ENCODE measurements around the gene DUS2. TPM values are rescaled to one million over a fixed set of nuclear protein-coding genes. Genes with fewer than 3 reads are reported as not detected.

Gene DUS2
- total RNA-seq, 1 donor from 2014 or later: 20.4 TPM

DNA sequence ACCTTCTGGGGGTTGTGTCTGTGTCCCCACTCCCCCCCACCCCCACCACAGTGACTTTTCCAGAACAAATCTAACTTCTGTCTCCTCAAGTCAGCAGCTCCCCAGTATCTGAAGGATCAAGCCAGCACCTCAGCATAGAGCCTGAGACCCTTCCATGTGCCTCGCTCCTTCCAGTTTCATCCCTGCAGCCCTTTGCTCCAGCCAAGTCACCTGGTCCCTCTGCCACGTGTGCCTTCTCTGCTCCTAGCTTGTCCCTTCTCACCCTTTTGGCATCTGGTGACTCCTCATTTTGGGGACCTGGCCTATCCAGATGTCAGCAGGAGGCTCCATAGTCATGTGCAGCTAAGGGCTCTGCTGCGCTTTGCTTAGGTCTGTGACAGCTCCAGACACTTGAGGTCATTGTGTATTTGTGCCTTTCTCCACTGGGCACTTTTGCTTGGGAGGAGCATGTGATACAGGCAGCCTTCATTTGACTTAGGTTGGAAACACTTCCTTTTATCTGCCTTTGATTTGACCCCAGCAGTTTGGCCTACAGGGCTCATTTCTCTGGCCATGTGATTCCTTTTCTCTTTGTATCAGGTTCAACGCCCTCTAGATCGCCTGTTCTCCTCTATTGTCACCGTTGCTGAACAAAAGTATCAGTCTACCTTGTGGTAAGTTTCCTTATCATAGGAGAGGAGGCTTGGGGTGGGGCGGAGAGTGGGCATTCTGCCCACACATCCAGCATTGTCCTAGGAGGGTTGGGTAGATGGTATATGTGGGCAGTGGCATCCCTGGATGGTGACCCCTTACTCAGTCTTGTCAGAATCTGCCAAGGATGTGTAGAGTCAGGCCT, 55.0 kb downstream of the DUS2 start:
- DNase-seq (ENCODE audit: low read depth, low spot score): no peak

DNA sequence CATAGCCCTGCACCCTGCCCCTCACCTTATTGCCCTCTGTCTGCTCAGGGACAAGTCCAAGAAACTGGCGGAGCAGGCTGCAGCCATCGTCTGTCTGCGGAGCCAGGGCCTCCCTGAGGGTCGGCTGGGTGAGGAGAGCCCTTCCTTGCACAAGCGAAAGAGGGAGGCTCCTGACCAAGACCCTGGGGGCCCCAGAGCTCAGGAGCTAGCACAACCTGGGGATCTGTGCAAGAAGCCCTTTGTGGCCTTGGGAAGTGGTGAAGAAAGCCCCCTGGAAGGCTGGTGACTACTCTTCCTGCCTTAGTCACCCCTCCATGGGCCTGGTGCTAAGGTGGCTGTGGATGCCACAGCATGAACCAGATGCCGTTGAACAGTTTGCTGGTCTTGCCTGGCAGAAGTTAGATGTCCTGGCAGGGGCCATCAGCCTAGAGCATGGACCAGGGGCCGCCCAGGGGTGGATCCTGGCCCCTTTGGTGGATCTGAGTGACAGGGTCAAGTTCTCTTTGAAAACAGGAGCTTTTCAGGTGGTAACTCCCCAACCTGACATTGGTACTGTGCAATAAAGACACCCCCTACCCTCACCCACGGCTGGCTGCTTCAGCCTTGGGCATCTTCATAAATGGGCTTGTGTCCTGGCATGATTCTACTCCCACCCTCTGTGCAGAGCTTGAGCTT, 55.8 kb downstream of the DUS2 start:
- no peak for DNase-seq (ENCODE audit: low read depth, low spot score)

DNA sequence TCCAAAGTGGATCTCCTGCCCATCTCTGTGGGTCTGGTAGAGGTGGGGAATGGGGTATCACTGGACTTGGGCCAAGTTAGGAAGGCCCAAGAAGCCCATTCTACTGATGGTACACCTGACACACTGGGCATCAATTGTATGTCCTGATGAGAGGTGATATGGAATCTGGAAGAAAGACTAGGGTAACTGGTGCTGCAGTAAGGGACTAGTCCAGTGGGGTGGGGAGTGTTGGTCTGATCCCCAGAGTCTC, 56.2 kb downstream of the DUS2 start:
- DNase-seq (ENCODE audit: low read depth, low spot score): no peak

DNA sequence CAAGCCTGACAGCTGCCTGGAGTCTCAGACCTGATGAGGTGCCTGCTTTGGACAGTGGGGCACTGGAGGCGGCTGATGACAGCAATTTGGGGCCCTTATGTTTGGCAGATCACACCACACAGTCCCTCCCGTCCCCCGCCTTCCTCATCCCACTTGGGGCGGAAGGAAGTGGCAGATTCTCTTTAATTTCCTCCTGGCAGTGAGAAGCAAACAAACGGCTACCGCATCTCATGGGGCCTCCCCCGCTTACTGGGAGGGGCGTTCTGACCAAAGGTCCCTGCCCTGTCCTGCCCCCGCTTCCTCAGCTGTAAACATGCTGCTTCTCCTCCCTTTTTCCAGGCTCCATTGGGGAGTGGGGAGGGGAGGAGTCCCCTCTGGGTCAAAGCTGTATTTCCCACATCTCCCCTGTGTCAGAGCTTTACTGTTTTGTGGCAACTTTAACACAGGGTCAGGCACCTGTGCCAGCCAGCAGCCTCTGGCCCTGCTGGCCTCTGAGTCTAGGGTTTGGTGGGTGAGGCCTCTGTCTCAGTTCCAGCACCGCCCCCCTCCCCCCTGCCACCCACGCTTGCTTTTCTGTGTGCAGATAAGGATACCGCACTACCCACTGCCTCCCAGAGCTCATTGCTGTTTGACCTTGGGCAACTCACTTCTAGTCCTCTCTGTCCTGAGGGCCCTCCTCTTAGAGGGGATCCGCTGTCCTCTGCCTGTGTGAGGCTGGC, 56.7 kb downstream of the DUS2 start:
- DNase-seq (ENCODE audit: low read depth, low spot score): no peak

DNA sequence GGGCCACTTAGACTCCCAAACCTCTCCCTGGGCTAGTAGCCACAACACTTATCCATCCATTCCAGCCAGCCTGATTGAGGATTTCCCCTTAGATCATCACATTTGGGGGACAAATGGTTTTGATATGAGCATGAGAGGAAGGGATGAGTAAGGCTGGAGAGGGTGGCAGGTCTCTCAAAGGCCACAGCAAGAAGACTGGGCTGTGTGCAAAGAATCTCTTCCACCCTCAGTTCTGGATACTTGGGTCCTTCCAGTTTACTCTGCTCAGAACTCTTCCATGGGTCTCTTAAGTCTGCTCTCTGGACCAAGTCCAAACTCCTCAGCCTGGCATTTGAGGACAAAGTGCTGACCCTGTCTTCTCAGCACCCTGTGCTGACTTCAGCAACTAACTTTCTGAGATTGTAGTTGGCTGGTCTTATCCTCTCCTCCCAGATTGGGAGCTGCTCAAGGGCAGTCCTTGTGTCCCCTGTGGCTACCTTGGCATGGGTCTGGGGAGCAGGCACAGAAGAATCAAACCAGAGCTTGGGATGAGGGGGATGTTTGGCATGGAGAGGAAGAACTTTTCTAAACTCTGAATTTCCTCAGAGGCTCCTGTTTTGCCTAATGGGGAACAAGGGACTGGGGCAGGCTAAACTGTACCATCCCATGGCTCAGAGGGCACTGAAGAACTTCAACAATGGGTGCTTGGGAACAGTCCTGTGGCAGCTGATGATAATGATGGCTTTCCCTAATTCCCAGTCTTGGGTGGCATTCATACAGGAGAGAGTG, 59.0 kb downstream of the DUS2 start:
- DNase-seq (ENCODE audit: low read depth, low spot score): no peak

DNA sequence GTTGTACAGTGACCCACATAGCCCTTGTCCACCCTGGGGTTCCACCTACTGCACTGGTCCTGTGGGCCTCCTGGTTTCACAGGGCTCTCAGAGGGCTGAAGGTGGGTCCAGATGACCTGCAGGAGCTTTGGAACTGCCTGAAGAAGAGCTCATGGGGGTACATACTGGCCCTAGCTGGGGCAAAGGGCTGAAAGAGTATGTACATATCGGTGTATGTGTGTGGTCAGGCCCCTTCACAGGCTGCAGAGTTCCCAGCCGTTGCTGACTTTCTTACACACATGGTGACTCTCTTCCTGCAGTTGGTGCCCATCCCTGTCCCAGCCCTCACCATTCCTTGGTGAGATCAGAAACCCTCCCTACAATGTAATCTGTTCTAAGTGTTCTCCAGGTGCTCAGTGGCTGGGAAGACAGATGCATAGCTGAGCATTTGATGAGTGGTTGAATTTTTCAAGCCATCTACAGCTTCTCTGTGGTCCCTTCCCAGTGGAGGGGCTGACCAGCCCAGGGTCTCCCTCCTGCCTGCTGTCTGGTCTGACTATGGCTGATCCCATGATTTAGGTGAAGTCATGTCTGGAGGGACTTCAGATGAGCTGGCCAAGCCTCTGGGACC, 59.6 kb downstream of the DUS2 start:
- no peak for DNase-seq (ENCODE audit: low read depth, low spot score)

DNA sequence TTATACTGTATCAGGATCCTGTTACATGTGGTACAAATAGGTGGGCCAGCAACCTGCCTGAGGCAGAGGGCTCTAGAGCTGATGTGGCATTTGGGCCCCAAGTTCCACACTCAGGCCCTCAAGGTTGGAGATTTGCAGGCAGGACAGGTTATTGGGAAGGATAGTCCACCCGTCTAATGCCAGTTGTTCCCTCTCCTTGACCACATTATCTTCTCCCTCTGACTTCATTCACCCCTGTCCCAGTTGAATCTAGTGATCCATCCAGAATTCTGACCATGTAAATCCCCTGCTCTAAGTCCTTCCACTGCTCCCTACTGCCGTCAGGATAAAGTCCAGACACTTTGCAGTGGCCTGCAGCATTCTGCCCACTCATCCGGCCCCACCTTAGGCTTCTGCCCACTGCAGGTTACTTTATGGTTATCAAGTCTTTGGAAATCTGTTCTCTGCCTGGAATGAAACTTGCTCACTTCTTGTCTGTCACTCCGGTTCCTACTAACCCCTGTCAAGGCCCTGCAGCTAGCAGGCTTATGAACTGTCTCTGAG, 60.2 kb downstream of the DUS2 start:
- no peak for DNase-seq (ENCODE audit: low read depth, low spot score)

DNA sequence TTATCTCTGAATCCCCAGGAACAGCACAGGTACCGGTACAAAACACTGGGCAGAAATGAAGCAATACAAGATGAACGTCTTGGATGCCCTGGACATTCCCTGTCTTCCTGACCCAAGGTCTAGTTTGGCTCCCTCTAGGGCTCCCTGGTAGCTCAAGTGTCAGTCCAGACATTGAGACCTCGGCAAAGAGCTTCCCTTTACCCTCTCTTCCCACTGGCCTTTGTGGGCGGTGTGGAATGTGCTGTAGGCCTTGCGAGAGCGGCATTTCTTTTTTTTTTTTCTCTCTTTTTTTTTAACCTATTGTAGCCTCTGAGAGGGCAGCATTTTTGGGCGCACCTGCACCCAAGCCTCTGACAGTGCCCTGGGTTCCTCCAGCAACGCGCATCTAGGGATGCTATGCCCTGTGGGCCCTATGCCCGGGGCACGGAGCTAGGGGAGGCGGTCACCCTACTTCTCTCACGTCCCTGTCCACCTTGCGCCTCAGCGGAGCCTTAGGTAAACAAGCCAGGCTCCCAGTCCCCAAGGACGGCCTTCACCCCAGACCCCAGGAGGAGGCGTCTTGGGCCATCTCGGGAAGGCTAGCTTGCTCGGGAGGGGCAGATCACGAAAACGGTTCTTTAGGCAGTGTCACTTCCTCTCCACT, 60.9 kb downstream of the DUS2 start:
- DNase-seq (ENCODE audit: low read depth, low spot score): no peak

DNA sequence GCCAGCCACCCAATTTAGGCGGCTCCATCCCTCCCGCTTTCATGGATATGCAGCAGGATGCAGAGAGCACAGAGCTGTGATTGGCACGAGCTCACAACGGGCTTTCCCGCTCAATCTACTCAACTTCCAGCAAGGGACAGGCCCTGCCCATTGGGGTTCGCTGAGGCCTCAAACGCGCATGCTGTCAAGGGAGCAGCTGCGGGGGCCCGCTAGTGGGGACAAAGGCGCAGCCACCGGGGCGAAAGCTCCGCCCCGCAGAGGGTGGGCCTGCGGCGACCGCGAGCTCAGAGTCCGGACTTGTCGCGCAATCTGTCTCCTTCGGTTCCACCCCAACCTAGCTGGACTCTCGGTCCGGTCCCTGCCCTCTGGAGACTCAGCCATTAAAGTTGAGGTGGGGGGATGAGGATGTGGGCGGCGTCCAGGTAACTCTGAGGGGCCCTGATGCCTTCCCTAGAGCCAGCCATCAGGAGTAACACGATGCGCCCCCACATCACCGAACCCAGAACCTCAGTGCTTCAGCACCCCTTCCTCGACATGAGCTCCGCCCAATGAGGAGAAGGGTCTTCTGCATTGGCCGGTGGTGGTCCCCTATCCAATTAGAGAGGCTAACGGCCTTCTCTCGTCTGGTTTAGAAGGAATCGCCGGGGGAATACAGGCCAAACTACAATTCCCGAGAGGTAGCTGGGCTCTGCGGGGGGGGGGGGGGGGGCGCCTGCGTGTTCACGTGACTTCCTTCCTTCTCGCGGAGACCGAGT, 61.6 kb downstream of the DUS2 start:
- peak; percentile 79 for DNase-seq (ENCODE audit: low read depth, low spot score)

DNA sequence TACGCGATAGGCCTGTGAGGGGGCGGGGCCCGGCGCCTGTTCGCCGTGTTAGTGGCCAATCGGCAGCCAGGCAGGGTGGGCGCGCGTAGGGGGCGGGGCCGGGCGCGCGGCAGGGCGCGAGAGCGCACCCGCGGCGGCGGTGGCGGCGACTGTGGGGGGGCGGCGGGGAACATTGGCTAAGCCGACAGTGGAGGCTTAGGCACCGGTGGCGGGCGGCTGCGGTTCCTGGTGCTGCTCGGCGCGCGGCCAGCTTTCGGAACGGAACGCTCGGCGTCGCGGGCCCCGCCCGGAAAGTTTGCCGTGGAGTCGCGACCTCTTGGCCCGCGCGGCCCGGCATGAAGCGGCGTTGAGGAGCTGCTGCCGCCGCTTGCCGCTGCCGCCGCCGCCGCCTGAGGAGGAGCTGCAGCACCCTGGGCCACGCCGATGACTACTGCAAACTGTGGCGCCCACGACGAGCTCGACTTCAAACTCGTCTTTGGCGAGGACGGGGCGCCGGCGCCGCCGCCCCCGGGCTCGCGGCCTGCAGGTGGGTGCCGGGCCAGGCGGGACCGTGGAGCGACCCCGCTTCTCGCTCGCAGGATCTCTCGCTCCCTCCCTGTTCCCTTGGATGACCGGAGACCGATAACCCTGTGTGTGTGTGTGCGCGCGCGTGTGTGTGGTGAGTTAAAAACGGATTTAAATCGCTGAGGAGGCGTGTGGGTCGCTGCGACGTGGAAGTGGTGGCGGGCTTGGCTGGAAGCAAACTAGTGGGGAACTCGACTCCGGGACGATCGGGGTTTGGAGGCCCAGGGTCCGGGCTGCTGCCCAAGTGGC, 62.4 kb downstream of the DUS2 start, which contains the start of gene NFATC3:
Gene NFATC3 (plus strand): TSS at position 112 of the 813 bp plus-strand sequence. CDS start 312 bp downstream, at position 424.
- no peak for DNase-seq (ENCODE audit: low read depth, low spot score)

DNA sequence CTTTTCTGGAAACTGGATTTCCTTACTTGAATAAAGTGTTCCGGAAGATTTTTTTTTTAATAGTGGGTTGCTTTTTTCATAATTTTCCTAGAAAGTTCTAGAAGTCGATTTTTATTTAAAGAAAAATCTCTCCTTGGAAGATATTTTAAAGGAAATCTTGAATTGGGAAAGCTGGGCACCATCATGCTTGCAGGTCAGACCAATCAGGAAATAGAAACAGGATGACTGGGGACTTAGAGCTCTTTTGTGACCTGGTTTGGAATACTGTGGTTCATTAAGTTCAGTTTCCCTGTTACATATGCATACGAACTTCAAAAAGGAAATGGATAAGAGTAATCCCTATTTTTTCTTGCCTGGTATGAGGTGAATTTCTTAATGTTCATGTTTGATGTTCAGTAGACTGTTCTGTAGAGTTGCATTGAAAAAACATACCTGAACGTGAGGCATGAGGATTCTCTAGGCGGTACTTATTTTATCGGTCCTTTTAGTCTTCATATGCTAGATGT, 63.3 kb downstream of the DUS2 start:
- no peak for DNase-seq (ENCODE audit: low read depth, low spot score)

DNA sequence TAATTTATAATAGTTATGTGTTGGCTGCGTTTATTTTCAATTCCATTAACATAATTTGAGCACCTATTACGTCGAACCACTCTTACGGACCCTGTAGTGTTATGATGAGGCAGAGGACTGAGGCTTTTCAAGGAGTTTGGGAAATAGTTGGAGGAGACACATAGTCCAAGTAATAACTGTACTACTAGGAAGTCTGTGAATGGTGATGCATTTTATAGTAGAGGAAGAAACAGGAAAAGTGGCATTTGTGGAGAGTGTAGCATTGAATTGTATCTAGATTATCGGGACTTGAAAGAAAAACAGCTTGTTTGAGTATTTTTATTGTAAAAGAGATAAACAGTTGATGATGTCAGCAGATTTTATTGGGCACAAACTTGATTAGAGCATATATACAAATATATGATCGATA, 63.8 kb downstream of the DUS2 start:
- DNase-seq (ENCODE audit: low read depth, low spot score): no peak

DNA sequence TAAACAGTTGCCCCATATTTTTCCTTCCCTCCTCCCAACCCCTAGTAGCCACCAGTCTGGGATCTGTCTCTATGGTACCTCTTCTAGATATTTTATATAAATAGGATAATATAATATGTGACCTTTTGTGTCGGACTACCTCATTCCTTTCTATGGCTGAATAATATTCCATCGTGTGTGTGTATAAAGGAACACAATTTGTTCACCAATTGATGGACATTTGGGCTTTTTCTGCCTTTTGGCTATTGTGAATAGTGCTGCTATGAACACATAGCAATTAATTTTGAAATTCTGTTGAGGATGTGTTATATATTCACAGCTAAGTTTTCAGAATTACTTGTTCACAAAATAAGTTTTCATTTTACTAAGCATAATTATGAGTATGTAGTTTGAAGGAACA, 64.6 kb downstream of the DUS2 start:
- DNase-seq (ENCODE audit: low read depth, low spot score): no peak

DNA sequence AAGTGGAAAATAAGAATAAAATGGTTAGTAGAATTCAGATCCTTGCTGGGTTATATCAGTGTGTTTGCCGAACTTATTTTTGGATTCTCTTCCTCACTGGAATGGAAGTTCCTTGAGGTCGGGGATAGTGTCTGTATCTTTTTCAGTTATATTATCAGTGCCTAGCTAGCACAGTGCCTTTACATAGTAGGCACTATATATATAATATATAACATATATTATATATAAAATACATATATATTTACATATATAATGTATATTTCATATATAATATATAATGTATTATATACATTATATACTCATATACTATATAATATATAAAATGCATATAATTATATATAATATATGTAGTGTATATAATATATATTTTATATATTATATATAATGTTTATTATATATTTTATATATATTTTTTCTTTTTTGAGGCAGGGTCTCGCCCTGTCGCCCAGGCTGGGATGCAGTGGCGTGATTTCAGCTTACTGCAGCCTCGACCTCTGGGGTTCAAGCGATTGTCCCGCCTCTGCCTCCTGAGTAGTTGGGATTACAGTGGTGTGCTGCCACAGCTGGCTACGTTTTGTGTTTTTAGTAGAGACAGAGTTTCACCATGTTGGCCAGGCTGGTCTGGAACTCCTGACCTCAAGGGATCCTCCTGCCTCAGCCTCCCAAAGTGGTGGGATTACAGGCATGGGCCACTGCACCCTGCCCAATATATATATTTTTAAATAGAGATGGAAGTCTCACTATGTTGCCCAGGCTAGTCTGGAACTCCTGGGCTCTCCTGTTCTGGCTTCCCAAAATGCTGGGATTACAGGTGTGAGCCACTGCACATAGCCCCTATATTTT, 65.3 kb downstream of the DUS2 start:
- no peak for DNase-seq (ENCODE audit: low read depth, low spot score)

DNA sequence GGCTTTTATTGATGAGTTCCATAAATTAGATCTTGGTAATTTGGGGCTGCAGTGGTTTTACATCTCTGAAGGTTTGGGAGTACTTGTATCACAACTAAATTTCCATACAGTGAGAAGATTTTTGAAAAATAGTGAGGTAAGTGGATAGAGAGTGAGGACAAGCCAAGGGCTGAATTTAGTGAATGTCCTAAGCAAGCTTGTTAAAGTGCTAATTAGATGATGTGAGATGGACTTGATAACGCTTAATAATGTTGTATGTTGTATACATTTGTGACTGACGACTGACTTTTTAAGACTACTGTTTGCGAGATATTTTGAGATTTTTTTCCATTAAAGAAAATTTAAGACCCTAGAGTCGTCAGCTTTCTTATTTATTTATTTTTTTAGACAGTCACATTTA, 66.0 kb downstream of the DUS2 start:
- no peak for DNase-seq (ENCODE audit: low read depth, low spot score)

DNA sequence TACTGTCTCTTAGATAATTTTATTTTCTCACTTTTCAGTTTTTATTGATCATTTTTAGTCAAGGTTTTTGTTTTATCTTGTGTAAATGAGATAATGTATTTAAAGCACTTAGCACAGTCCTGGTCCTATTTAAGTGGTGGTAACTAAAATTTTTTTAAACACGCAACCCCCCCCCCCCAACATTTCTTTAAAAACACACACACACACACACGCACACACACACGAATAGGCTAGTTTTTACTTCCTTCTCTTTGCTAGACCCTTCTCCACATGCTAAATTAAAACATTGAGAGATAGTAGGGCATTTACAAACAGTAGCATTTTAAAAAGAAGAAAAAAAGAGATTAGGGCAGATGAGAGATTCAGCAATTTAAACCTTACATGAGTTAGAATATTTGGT, 67.0 kb downstream of the DUS2 start:
- DNase-seq (ENCODE audit: low read depth, low spot score): no peak

DNA sequence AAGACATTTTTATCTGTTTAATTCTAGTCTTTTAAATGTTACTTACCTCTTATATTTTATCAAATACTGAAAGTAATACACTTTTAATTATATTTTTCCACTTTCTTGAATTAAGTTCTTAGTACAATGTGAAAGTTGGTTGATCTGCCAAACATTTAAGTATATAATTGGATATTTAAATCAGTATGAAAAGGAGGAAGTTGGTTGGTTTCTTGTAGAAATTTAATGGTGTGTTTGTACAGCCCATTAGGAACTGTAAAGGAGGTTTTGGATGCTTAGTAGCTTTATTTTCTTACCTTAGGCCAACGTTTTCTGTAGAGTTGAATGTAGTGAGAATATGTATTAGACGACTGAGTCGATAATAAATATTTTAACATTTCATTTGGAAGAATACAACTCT, 67.4 kb downstream of the DUS2 start:
- DNase-seq (ENCODE audit: low read depth, low spot score): no peak
